ENCODE results near the gene SLC15A3.

Gene SLC15A3

GRCh38 chr11:60939301-60939700 is 12.7 kb downstream of the SLC15A3 start:
- no peak overlapping the region for H3K27ac ChIP-seq
- DNase-seq (ENCODE audit: low spot score) = no peak
- POLR2A ChIA-PET (ENCODE audit: low non-redundant PET) = no interaction called here
- CTCF ChIA-PET = no interaction called here
- TF ChIP-seq CTCF (conservative IDR thresholded peaks at IDR 0.05; ENCODE audit: low read depth) = no peak

GRCh38 chr11:60938500-60938899 is 13.5 kb downstream of the SLC15A3 start:
- H3K27ac ChIP-seq = no peak overlapping the region
- DNase-seq (ENCODE audit: low spot score) = no peak
- CTCF ChIA-PET = no interaction called here
- no peak for TF ChIP-seq CTCF (conservative IDR thresholded peaks at IDR 0.05; ENCODE audit: low read depth)
- POLR2A ChIA-PET (ENCODE audit: low non-redundant PET) = no interaction called here

GRCh38 chr11:60937811-60938210 is 14.2 kb downstream of the SLC15A3 start:
- TF ChIP-seq CTCF (conservative IDR thresholded peaks at IDR 0.05; ENCODE audit: low read depth) = no peak
- ChIA-PET POLR2A (ENCODE audit: low non-redundant PET) (interaction anchor here (0.8 kb wide), 1 partner anchor 188 kb away, joined by 3 read pairs; no protein-coding TSS in a partner anchor), CTCF (no interaction called here)
- no peak for DNase-seq (ENCODE audit: low spot score)
- no peak overlapping the region for H3K27ac ChIP-seq

- no peak for DNase-seq (ENCODE audit: low spot score)
- no peak for TF ChIP-seq CTCF (conservative IDR thresholded peaks at IDR 0.05; ENCODE audit: low read depth)
- CTCF ChIA-PET = no interaction called here
- H3K27ac ChIP-seq = no peak overlapping the region
- POLR2A ChIA-PET (ENCODE audit: low non-redundant PET) = interaction anchor here (0.8 kb wide), 1 partner anchor 189 kb away, joined by 3 read pairs; no protein-coding TSS in a partner anchor
Observed at GRCh38 chr11:60937144-60937527, 14.8 kb downstream of the SLC15A3 start.

GRCh38 chr11:60936467-60937143 is 15.4 kb downstream of the SLC15A3 start:
- ChIA-PET CTCF (no interaction called here), POLR2A (ENCODE audit: low non-redundant PET) (interaction anchor here (0.8 kb wide), 1 partner anchor 189 kb away, joined by 3 read pairs; no protein-coding TSS in a partner anchor)
- no peak for TF ChIP-seq CTCF (conservative IDR thresholded peaks at IDR 0.05; ENCODE audit: low read depth)
- no peak for DNase-seq (ENCODE audit: low spot score)
- no peak overlapping the region for H3K27ac ChIP-seq

- no peak for DNase-seq (ENCODE audit: low spot score)
- POLR2A ChIA-PET (ENCODE audit: low non-redundant PET) = no interaction called here
- CTCF ChIA-PET = interaction anchor here (1.1 kb wide), 1 partner anchor 12 kb away, joined by 3 read pairs; the partner anchor contains the start of gene TMEM132A
Observed at GRCh38 chr11:60935676-60936442, 16.1 kb downstream of the SLC15A3 start.

More at GRCh38 chr11:60935676-60936442, 16.1 kb downstream of the SLC15A3 start:
- no peak for TF ChIP-seq CTCF (conservative IDR thresholded peaks at IDR 0.05; ENCODE audit: low read depth)
- no peak overlapping the region for H3K27ac ChIP-seq
